Nephron (organoid): ENCODE data around the gene NRCAM.

ENCODE experiments used
- H3K27ac Mint-ChIP-seq, 3 experiments: 2 replicates each; pipeline ENCODE4 v1.8.0; 2020; ENCODE audit warnings: mixed read lengths in 3 of 3, mild to moderate bottlenecking in 2 of 3, moderate library complexity in 1 of 3
- H3K27me3 Mint-ChIP-seq: 2 replicates; pipeline ENCODE4 v1.8.0; 2021; ENCODE audit warnings: low read depth, mild to moderate bottlenecking, moderate library complexity, mixed read lengths
- H3K36me3 Mint-ChIP-seq: 2 replicates; pipeline ENCODE4 v1.8.0; 2020; ENCODE audit warnings: low read depth, mixed read lengths
- H3K4me1 Mint-ChIP-seq: 2 replicates; pipeline ENCODE4 v1.8.0; 2020; ENCODE audit warnings: mixed read lengths
- H3K4me3 Mint-ChIP-seq, 3 experiments: 2 replicates each; pipeline ENCODE4 v1.8.0; 2020; ENCODE audit warnings: mild to moderate bottlenecking in 3 of 3, mixed read lengths in 3 of 3, moderate library complexity in 2 of 3
- H3K9me3 Mint-ChIP-seq: 2 replicates; pipeline ENCODE4 v1.8.0; 2020; ENCODE audit warnings: mixed read lengths
- TF ChIP-seq, protein P1 (sequence below), 3 experiments: fragments of 200-600 bp; sonication (generic); IDR thresholded peaks; one replicate each; pipeline ENCODE4 v1.5.0; 2021; ENCODE audit warnings: antibody characterized with exemption in 3 of 3; ENCODE audit not compliant: unreplicated experiment in 3 of 3

NRCAM gene

DNA sequence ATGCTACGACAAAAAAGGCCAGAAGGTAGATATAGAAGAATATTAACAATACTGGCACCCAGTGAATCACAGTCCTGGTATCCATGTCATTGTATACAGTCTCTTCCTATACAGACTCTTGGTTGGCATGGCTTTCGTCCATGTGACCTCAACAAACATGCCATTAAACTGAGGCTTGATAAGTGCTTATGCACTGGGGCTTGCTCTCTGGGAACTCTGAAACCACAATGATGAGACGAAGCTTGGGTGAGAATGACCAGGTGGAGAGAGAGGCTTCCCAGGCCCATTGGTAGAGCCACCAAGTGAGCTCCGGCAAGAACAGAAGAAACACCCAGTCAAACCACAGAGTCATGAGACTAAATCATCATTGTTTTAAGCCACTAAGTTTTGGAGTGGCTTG lies 36.5 kb upstream of the NRCAM start:
- TF ChIP-seq, protein P1, sequence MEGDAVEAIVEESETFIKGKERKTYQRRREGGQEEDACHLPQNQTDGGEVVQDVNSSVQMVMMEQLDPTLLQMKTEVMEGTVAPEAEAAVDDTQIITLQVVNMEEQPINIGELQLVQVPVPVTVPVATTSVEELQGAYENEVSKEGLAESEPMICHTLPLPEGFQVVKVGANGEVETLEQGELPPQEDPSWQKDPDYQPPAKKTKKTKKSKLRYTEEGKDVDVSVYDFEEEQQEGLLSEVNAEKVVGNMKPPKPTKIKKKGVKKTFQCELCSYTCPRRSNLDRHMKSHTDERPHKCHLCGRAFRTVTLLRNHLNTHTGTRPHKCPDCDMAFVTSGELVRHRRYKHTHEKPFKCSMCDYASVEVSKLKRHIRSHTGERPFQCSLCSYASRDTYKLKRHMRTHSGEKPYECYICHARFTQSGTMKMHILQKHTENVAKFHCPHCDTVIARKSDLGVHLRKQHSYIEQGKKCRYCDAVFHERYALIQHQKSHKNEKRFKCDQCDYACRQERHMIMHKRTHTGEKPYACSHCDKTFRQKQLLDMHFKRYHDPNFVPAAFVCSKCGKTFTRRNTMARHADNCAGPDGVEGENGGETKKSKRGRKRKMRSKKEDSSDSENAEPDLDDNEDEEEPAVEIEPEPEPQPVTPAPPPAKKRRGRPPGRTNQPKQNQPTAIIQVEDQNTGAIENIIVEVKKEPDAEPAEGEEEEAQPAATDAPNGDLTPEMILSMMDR (IDR thresholded peaks at IDR 0.05; ENCODE audit: unreplicated experiment in 3 of 3) = no peak
- Mint-ChIP-seq H3K9me3 (no peaks in the 10 kb centered on the region), H3K27me3 (no peaks in the 10 kb centered on the region), H3K4me3 (no peak overlapping the region), H3K36me3 (peaks cover 27% of the 10 kb centered on the region), H3K27ac (no peak overlapping the region), H3K4me1 (no peaks in the 10 kb centered on the region)

DNA sequence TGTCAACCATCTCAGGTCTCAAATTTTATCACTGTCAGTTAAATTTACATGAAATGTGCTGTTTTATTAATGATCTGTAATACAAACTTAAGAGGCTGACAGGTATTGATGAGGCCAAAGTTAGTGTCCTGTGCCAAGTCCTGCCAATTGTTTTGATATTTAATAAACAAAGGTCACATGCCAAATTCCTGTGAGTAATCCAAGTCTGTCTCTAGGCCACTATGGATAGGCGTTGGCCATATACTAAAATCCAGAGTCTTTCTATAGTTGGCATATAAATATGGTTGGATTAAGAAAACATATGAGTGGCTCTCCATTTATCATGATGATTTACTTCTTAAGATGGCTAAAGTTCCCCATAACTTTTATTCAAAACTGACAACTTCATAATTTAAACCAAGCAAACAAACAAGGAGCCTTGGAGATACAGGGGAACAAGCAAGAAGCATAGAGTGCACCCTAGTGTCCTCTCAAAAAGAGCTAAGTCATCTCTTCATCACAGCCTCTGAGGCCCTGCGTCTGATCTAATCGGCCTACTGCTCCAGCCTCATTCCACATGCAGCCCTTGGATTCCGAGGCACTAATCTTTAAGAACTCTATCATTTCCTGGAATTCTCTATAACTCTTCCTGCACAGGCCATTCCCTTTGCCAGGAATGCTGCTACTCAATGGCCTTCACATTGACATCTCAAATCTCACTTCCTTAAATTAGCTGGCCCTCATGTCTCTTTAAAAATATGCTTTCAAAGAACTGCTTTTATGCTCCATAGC lies 32.7 kb upstream of the NRCAM start:
- H3K9me3 Mint-ChIP-seq = no peaks in the 10 kb centered on the region
- no peaks in the 10 kb centered on the region for H3K27me3 Mint-ChIP-seq
- no peak overlapping the region for H3K27ac Mint-ChIP-seq
- TF ChIP-seq, protein P1 (IDR thresholded peaks at IDR 0.05; ENCODE audit: unreplicated experiment in 3 of 3) = no peak
- no peaks in the 10 kb centered on the region for H3K4me1 Mint-ChIP-seq
- peaks cover 16% of the 10 kb centered on the region for H3K36me3 Mint-ChIP-seq
- no peak overlapping the region for H3K4me3 Mint-ChIP-seq

DNA sequence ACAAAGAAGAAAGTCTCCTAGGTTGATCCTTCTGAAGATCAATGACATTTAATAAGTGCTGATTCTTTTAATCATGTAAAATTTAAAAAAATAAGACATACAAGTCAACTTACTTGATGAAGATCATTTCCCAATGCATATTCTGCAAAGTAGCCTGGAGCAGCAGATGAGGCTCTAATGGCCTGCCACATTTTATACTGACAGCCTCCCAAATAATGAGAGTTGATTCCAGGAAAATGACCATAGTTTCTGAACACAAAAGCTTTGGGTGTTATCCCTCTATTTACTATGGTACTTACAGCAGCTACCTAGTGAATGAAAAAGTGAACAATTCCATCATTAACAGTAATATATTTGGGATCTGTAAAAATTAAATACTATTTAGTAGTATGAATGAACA lies 31.4 kb upstream of the NRCAM start:
- Mint-ChIP-seq H3K27ac (no peak overlapping the region), H3K27me3 (no peaks in the 10 kb centered on the region)

DNA sequence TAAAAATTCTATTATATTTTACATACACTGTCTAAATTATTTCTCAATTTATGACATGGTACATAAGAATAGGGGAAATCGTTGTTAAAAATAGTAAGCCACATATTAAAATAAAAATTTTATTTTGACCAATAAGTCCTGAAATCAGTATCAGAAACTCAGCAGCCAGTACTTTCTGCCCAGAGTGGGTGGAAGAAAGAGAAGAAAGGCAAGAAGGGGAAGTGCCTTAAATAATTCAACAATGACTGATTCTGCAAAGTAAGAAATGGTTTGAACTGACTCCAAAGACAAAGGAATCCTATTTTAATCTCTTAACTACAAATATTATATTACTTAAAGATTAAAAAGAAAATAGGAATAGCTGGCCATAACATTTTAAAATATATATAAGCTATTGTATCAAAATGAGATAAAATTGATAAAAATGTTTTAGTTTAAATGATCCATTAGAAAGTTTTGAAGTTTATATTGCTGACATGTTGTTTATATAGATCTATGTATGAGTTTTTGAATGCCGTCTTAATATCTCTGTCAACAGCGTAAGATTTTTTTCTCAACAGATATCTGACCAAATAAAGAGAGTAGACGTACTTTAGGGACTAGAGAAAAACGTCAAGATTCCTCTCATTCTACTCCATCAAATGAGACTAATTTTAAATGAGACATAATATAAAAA lies 30.2 kb upstream of the NRCAM start:
- Mint-ChIP-seq H3K4me3 (no peak overlapping the region), H3K27ac (no peak overlapping the region), H3K9me3 (no peaks in the 10 kb centered on the region), H3K36me3 (peaks cover 15% of the 10 kb centered on the region), H3K4me1 (no peaks in the 10 kb centered on the region), H3K27me3 (no peaks in the 10 kb centered on the region)
- TF ChIP-seq, protein P1 (IDR thresholded peaks at IDR 0.05; ENCODE audit: unreplicated experiment in 3 of 3) = no peak

More for the DNA sequence above, 31.4 kb upstream of the NRCAM start:
- Mint-ChIP-seq H3K36me3 (peaks cover 12% of the 10 kb centered on the region), H3K9me3 (no peaks in the 10 kb centered on the region), H3K4me3 (no peak overlapping the region), H3K4me1 (no peaks in the 10 kb centered on the region)
- TF ChIP-seq, protein P1 (IDR thresholded peaks at IDR 0.05; ENCODE audit: unreplicated experiment in 3 of 3) = no peak

DNA sequence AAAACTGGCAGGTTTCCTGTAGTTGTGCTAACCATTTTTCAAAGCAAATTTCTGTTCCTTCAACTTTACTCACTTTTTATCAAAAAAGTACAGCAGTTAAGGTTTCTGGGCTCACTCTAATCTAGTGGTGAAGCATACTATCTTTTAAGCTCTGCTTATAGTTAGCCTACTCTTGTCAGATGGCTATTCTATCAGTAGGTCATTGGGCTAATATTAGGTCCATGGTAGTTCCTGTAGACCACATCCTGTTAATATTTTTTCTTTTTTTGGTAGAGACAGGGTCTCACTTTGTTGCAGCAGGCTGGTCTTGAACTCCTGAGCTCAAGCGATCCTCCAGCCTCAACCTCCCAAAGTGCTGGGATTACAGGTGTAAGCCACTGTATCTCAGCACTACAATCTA lies 27.9 kb upstream of the NRCAM start:
- peaks cover 13% of the 10 kb centered on the region for H3K36me3 Mint-ChIP-seq
- H3K27me3 Mint-ChIP-seq = no peaks in the 10 kb centered on the region
- TF ChIP-seq, protein P1 (IDR thresholded peaks at IDR 0.05; ENCODE audit: unreplicated experiment in 3 of 3) = no peak
- no peaks in the 10 kb centered on the region for H3K4me1 Mint-ChIP-seq
- no peak overlapping the region for H3K27ac Mint-ChIP-seq
- no peaks in the 10 kb centered on the region for H3K9me3 Mint-ChIP-seq
- H3K4me3 Mint-ChIP-seq = no peak overlapping the region
